Body of pancreas (tissue), 4 donors: Measurements from ENCODE around the gene FKBP2. TPM values are rescaled to one million over a fixed set of nuclear protein-coding genes. Genes with fewer than 3 reads are reported as not detected.
"Not testable (repeated sequence)": the region's sequence is repeated elsewhere in the genome, so short reads cannot be mapped to it uniquely, and the experiment has no call there.

Experiments
- ATAC-seq: fragments of 150-250 bp; one replicate; pipeline ENCODE4 v1.9.1; 2016
- DNase-seq, 4 donors: peaks; one replicate each; pipeline ENCODE4 v3.0.0-alpha.2; 2019
- H3K27ac ChIP-seq, 4 donors: fragments of 200-600 bp; sonication (generic); 1 replicate in 3 of 4; 2 replicates in 1 of 4; pipeline versions ENCODE4 v1.5.1 to v1.6.1; 2016 to 2019; ENCODE audit warnings: mild to moderate bottlenecking in 1 of 4, mixed read lengths in 1 of 4, moderate library complexity in 1 of 4
- H3K27me3 ChIP-seq, 2 donors: fragments of 200-600 bp; sonication (generic); one replicate each; pipeline ENCODE4 v1.6.0; 2016; ENCODE audit warnings: mild to moderate bottlenecking in 1 of 2
- H3K36me3 ChIP-seq, 2 donors: fragments of 200-600 bp; sonication (generic); replicated peaks in 1 of 2; 2 replicates each; pipeline ENCODE4 v1.5.1; 2016; ENCODE audit warnings: low read depth in 2 of 2; ENCODE audit not compliant: insufficient read depth in 1 of 2
- H3K4me1 ChIP-seq: fragments of 200-600 bp; sonication (generic); one replicate; pipeline ENCODE4 v1.6.0; 2016
- H3K4me3 ChIP-seq, 2 donors: fragments of 200-600 bp; sonication (generic); 1 replicate in 1 of 2; 2 replicates in 1 of 2; pipeline ENCODE4 v1.5.1; 2016 to 2019
- H3K9me3 ChIP-seq, 3 donors: fragments of 200-600 bp; sonication (generic); 1 replicate in 2 of 3; 2 replicates in 1 of 3; pipeline ENCODE4 v1.5.1; 2016
- POLR2A ChIP-seq, 3 donors: fragments of 450-650 bp; IDR thresholded peaks; one replicate each; pipeline ENCODE4 v1.6.1; 2016; ENCODE audit warnings: antibody characterized with exemption in 3 of 3, mild to moderate bottlenecking in 2 of 3
- WGBS, 2 donors: methylation state at CpG; one replicate each; pipeline ENCODE4 v1.1.5; 2017; 5-methylcytosine and 5-hydroxymethylcytosine counted together
- intact Hi-C: fragments of 100-400 bp; cut with DNase I; formaldehyde crosslinking; loops from one replicate; pipeline ENCODE4 v1.15.1; 2023
- total RNA-seq, 2 donors: library from RNA; depleted of rRNA; stranded (reverse); fragments of >200 nt; gene quantifications; one replicate each; pipeline ENCODE4 v1.1.0, GENCODE V29; 2016
- TF ChIP-seq, protein P1 (sequence below), 7 experiments: fragments of 450-650 bp in 4 of 7; fragments of 200-600 bp in 3 of 7; sonication (generic) in 3 of 7; IDR thresholded peaks; one replicate each; pipeline ENCODE4 v1.5.1; 2016 to 2019; ENCODE audit warnings: antibody characterized with exemption in 7 of 7

The FKBP2 gene
- total RNA-seq, 2 donors from 2014 or later = 42.0 to 92.6 TPM

GRCh38 chr11:64244107-64244506 is 3.2 kb downstream of the FKBP2 start:
- Histone ChIP-seq H3K9me3 (no peaks in the 10 kb centered on the region), H3K4me3 (no peak overlapping the region), H3K27ac (peak overlapping the region in 3 of 4 donors; percentile 91 to 100 (median 94)), H3K36me3 (no peaks in the 10 kb centered on the region), H3K4me1 (peaks cover 60% of the 10 kb centered on the region), H3K27me3 (no peaks in the 10 kb centered on the region)
- 33 to 38% methylated on average over 5 of the region's 5 CpGs for WGBS, 2 donors
- intact Hi-C loops = no loop called here
- TF ChIP-seq, protein P1, sequence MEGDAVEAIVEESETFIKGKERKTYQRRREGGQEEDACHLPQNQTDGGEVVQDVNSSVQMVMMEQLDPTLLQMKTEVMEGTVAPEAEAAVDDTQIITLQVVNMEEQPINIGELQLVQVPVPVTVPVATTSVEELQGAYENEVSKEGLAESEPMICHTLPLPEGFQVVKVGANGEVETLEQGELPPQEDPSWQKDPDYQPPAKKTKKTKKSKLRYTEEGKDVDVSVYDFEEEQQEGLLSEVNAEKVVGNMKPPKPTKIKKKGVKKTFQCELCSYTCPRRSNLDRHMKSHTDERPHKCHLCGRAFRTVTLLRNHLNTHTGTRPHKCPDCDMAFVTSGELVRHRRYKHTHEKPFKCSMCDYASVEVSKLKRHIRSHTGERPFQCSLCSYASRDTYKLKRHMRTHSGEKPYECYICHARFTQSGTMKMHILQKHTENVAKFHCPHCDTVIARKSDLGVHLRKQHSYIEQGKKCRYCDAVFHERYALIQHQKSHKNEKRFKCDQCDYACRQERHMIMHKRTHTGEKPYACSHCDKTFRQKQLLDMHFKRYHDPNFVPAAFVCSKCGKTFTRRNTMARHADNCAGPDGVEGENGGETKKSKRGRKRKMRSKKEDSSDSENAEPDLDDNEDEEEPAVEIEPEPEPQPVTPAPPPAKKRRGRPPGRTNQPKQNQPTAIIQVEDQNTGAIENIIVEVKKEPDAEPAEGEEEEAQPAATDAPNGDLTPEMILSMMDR (IDR thresholded peaks at IDR 0.05) = no peak
- no peak for TF ChIP-seq POLR2A (IDR thresholded peaks at IDR 0.05)
- DNase-seq (no peak), ATAC-seq (no peak)

GRCh38 chr11:64244966-64245365 is 4.1 kb downstream of the FKBP2 start:
- TF ChIP-seq POLR2A (IDR thresholded peaks at IDR 0.05) = no peak
- TF ChIP-seq, protein P1 (IDR thresholded peaks at IDR 0.05) = no peak
- Histone ChIP-seq H3K27me3 (no peaks in the 10 kb centered on the region), H3K27ac (peak overlapping the region; percentile 91 to 94 (median 92)), H3K4me3 (no peak overlapping the region), H3K9me3 (no peaks in the 10 kb centered on the region), H3K4me1 (peaks cover 51% of the 10 kb centered on the region), H3K36me3 (no peaks in the 10 kb centered on the region)
- WGBS, 2 donors = 0 to 5% methylated on average over 2 to 6 of the region's 6 CpGs
- DNase-seq (no peak), ATAC-seq (no peak)
- intact Hi-C loops = no loop called here

DNA sequence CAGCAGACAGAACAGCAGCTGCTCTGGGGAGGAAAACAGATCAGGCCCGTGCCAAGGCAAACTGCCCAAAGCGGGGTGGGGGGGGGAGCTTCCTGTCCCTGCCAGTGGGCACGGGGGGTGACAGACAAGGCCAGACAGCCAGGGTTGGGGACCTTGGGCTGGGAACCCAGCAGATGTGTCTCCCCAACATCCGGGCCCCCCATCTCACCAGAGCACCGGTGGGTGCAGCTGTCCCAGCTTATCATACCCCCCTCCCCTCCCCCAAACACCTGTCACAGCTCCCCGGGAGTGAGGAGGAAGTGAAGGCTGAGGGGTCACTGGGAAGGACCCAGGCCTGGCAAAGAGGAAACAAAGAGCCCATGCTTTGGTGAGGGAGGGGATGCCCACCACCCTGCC is 4.5 kb downstream of the FKBP2 start:
- ATAC-seq (no peak), DNase-seq (peak; percentile 77 to 90 (median 84))
- no peaks in the 10 kb centered on the region for H3K9me3 ChIP-seq
- TF ChIP-seq, protein P1 (IDR thresholded peaks at IDR 0.05) = no peak
- no peak for TF ChIP-seq POLR2A (IDR thresholded peaks at IDR 0.05)
- intact Hi-C loops = no loop called here
- H3K27me3 ChIP-seq = no peaks in the 10 kb centered on the region
- H3K36me3 ChIP-seq = no peaks in the 10 kb centered on the region
- 0% methylated on average over 3 to 5 of the region's 6 CpGs for WGBS, 2 donors
- H3K4me1 ChIP-seq = peaks cover 47% of the 10 kb centered on the region
- H3K27ac ChIP-seq = peak overlapping the region; percentile 91 to 94 (median 92)
- H3K4me3 ChIP-seq = peak overlapping the region in 1 of 2 donors; percentile 84

DNA sequence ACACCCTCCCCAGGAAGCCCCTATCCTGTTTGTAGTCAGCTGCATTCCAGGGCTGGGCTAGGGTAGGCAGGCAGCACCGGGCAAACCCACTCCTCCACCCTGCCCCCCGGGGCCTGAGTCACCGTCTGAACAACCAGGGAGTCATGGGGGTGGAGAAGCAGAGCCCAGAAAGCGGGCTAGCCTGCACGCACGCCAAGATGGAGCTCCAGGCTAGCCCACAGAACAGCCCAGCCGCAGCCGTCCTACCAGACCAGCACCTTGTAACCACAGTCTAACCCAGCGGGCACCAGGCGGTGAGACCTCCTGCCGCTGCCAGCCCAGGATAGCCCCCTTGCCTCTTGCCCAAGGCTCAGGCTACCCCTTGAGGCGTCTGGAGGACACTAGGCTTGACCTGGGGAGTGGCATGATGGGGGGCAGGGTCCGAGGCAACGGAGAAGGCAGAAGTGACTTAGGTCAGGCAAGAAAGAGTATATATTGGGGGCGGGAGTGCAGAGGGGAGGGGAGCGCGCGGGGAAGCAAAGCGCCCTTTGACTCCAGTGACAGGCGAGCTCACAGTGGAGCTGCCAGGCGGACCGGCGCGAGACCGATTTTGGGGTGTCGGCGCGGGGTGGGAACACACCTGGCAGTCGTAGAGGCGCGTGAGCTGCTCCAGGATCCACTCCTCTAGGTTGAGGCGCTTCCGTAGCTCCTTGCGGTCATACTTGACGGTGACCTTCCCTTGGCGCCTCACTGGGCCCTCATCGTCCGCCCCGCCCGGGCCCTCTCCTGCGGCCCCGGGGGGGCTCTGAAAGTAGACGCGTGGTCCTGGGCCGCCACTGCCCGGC is 5.1 kb downstream of the FKBP2 start:
- 1 to 2% methylated on average over 20 to 44 of the region's 46 CpGs for WGBS, 2 donors
- TF ChIP-seq, protein P1 (IDR thresholded peaks at IDR 0.05) = peak in 1 of 7 experiments; percentile 17
- peak; percentile 68 to 75 (median 74) for TF ChIP-seq POLR2A (IDR thresholded peaks at IDR 0.05)
- DNase-seq = peak; percentile 80 to 91 (median 87)
- Histone ChIP-seq H3K27me3 (no peaks in the 10 kb centered on the region), H3K36me3 (no peaks in the 10 kb centered on the region), H3K4me1 (peaks cover 50% of the 10 kb centered on the region), H3K4me3 (peak overlapping the region; percentile 67 to 84), H3K27ac (peak overlapping the region; percentile 91 to 94 (median 92)), H3K9me3 (no peaks in the 10 kb centered on the region)
- ATAC-seq = peak; percentile 4
- intact Hi-C loops = no loop called here

GRCh38 chr11:64246621-64246870 is 5.7 kb downstream of the FKBP2 start:
- DNase-seq, H3K4me3 ChIP-seq, H3K36me3 ChIP-seq, intact Hi-C loops, H3K9me3 ChIP-seq, H3K27me3 ChIP-seq: not testable (repeated sequence)
- Histone ChIP-seq H3K4me1 (peaks cover 52% of the 10 kb centered on the region), H3K27ac (peak overlapping the region; percentile 91 to 94 (median 92))
- 0% methylated on average over 8 of the region's 43 CpGs; no CpG with 5 or more reads in 1 of the 2 donors for WGBS, 2 donors
- ATAC-seq = peak; percentile 11
- TF ChIP-seq, protein P1 (IDR thresholded peaks at IDR 0.05) = peak in 2 of 7 experiments; percentile 1 to 15
